HCT116 (cell line): ENCODE results near the gene PHF2. TPM values are rescaled to one million over a fixed set of nuclear protein-coding genes. Genes with fewer than 3 reads are reported as not detected.

Source experiments
- ATAC-seq: fragments of 200-7000 bp; cut with Tn5 transposase; 2 replicates; pipeline ENCODE4 v1.9.1; 2020; ENCODE audit warnings: mild to moderate bottlenecking, moderate library complexity
- BruUV-seq: library from RNA; stranded (reverse); fragments of 400-500 nt; replicated peaks from 2 replicates; lab custom pipeline; 2021; lab: Mats Ljungman, UMichigan
- CTCF ChIA-PET: fragments of 300-600 bp; sonication (Branson Sonifier 250); formaldehyde crosslinking; loops from one replicate; lab custom pipeline; 2021; ENCODE audit warnings: antibody characterized with exemption; lab: Charles Lee
- POLR2A ChIA-PET: fragments of 300-600, 350-600 bp; sonication (Branson Sonifier 250); formaldehyde crosslinking; loops from one replicate; lab custom pipeline; 2021; ENCODE audit warnings: antibody characterized with exemption; lab: Charles Lee
- RAD21 ChIA-PET, 2 experiments: fragments of 300-600 bp; sonication (Branson Sonifier 250); formaldehyde crosslinking; loops; one replicate each; lab custom pipeline; 2023; ENCODE audit warnings: low total read pairs in 2 of 2; ENCODE audit not compliant: uncharacterized antibody in 2 of 2, unreplicated experiment in 2 of 2, low non-redundant PET in 1 of 2; lab: Charles Lee
- DNase-seq: peaks from one replicate; pipeline ENCODE4 v3.0.0-alpha.2; 2010; ENCODE audit warnings: low read depth, low spot score
- H2AFZ ChIP-seq: fragments of 200-600 bp; shearing (Covaris generic), sonication (generic); 2 replicates; pipeline ENCODE4 v1.6.1; 2017; ENCODE audit warnings: low read depth, mixed run types, mixed read lengths, antibody characterized with exemption, low read length; ENCODE audit not compliant: poor library complexity, severe bottlenecking
- H3K27ac ChIP-seq: 2 replicates; pipeline ENCODE4 v1.5.1; 2012; ENCODE audit warnings: low read depth, low read length
- H3K27me3 ChIP-seq: fragments of 200-600 bp; sonication (generic); 2 replicates; pipeline ENCODE4 v1.6.1; 2016; ENCODE audit warnings: mixed run types, low read length, mixed read lengths; ENCODE audit not compliant: insufficient read depth
- H3K36me3 ChIP-seq, 2 experiments: fragments of 200-500 bp in 1 of 2; fragments of 200-600 bp in 1 of 2; sonication (Bioruptor generic) in 1 of 2; sonication (generic) in 1 of 2; 2 replicates each; pipeline versions ENCODE4 v1.5.1 to v1.6.1; 2014 to 2016; ENCODE audit warnings: low read length in 2 of 2, inconsistent platforms in 1 of 2, mixed read lengths in 1 of 2, mixed run types in 1 of 2; ENCODE audit not compliant: insufficient read depth in 2 of 2, control insufficient read depth in 1 of 2
- H3K4me1 ChIP-seq, 2 experiments: fragments of 200-600 bp in 1 of 2; sonication (generic) in 1 of 2; 2 replicates each; pipeline versions ENCODE4 v1.5.1 to v1.6.1; 2012 to 2017; ENCODE audit warnings: low read length in 2 of 2, inconsistent platforms in 1 of 2, mild to moderate bottlenecking in 1 of 2, mixed read lengths in 1 of 2, mixed run types in 1 of 2, moderate library complexity in 1 of 2; ENCODE audit not compliant: insufficient read depth in 2 of 2, control insufficient read depth in 1 of 2
- H3K4me2 ChIP-seq: fragments of 200-600 bp; sonication (generic); 2 replicates; pipeline ENCODE4 v1.6.1; 2017; ENCODE audit warnings: mixed run types, low read length, mixed read lengths
- H3K4me3 ChIP-seq, 2 experiments: fragments of 200-600 bp in 1 of 2; sonication (generic) in 1 of 2; replicated peaks in 1 of 2; 2 replicates each; pipeline ENCODE4 v1.5.1; 2011 to 2016; ENCODE audit warnings: low read length in 2 of 2, control low read depth in 1 of 2, low read depth in 1 of 2, mild to moderate bottlenecking in 1 of 2, mixed read lengths in 1 of 2, mixed run types in 1 of 2
- H3K79me2 ChIP-seq: fragments of 200-600 bp; sonication (generic); 2 replicates; pipeline ENCODE4 v1.6.1; 2017; ENCODE audit warnings: mild to moderate bottlenecking, mixed run types, low read length, moderate library complexity, mixed read lengths; ENCODE audit not compliant: insufficient read depth
- H3K9ac ChIP-seq: fragments of 200-600 bp; sonication (generic); 2 replicates; pipeline ENCODE4 v1.6.1; 2016; ENCODE audit warnings: low read length, mixed read lengths
- H3K9me2 ChIP-seq: fragments of 200-600 bp; sonication (generic), shearing (Covaris generic); 2 replicates; pipeline ENCODE4 v1.6.1; 2017; ENCODE audit warnings: mixed run types, mild to moderate bottlenecking, moderate library complexity; ENCODE audit not compliant: insufficient read depth
- H3K9me3 ChIP-seq, 2 experiments: fragments of 200-500 bp in 1 of 2; fragments of 200-600 bp in 1 of 2; sonication (Bioruptor generic) in 1 of 2; sonication (generic) in 1 of 2; 2 replicates each; pipeline ENCODE4 v1.6.1; 2014 to 2017; ENCODE audit warnings: low read length in 2 of 2, mixed read lengths in 2 of 2, inconsistent platforms in 1 of 2, low read depth in 1 of 2, mild to moderate bottlenecking in 1 of 2, mixed run types in 1 of 2, moderate library complexity in 1 of 2; ENCODE audit not compliant: control insufficient read depth in 1 of 2, insufficient read depth in 1 of 2
- H4K20me1 ChIP-seq: fragments of 200-600 bp; sonication (generic), shearing (Covaris generic); 2 replicates; pipeline ENCODE4 v1.6.1; 2017; ENCODE audit warnings: mixed run types, mild to moderate bottlenecking, moderate library complexity; ENCODE audit not compliant: insufficient read depth
- CEBPB ChIP-seq: IDR thresholded peaks from 2 replicates; pipeline ENCODE4 v1.6.1; 2012; ENCODE audit warnings: low read depth
- EGR1 ChIP-seq: IDR thresholded peaks from 2 replicates; pipeline ENCODE4 v1.6.1; 2012; ENCODE audit warnings: low read depth
- JUND ChIP-seq: IDR thresholded peaks from 2 replicates; pipeline ENCODE4 v1.6.1; 2012
- RAD21 ChIP-seq: IDR thresholded peaks from 2 replicates; pipeline ENCODE4 v1.6.1; 2012; ENCODE audit warnings: low read depth, mild to moderate bottlenecking
- SIN3A ChIP-seq: IDR thresholded peaks from 2 replicates; pipeline ENCODE4 v1.6.1; 2012; ENCODE audit warnings: low read depth
- SP1 ChIP-seq: IDR thresholded peaks from 2 replicates; pipeline ENCODE4 v1.6.1; 2012; ENCODE audit warnings: low read depth
- SRF ChIP-seq: IDR thresholded peaks from 2 replicates; pipeline ENCODE4 v1.6.1; 2012; ENCODE audit warnings: low read depth
- ZFX ChIP-seq: fragments of 450-650 bp; IDR thresholded peaks from 2 replicates; pipeline ENCODE4 v1.6.1; 2017
- intact Hi-C: fragments of 100-400 bp; cut with micrococcal nuclease; formaldehyde crosslinking; loops from 2 replicates; pipeline ENCODE4 v1.10.0; 2022
- total RNA-seq: library from RNA; stranded (reverse); gene quantifications from one replicate; pipeline ENCODE4 v1.2.1, GENCODE V29; 2021; ENCODE audit not compliant: unreplicated experiment
- TF ChIP-seq, protein P1 (sequence below), 3 experiments: fragments of 200-600 bp in 1 of 3; sonication (generic) in 1 of 3; IDR thresholded peaks in 2 of 3; conservative IDR thresholded peaks in 1 of 3; 2 replicates each; pipeline ENCODE4 v1.5.1; 2012 to 2017; ENCODE audit warnings: low read depth in 2 of 3, low read length in 2 of 3, antibody characterized with exemption in 1 of 3, borderline replicate concordance in 1 of 3, control low read depth in 1 of 3, mild to moderate bottlenecking in 1 of 3, mixed read lengths in 1 of 3, mixed run types in 1 of 3, moderate library complexity in 1 of 3; ENCODE audit not compliant: insufficient read depth in 1 of 3
- TF ChIP-seq, protein P2 (sequence below): IDR thresholded peaks from 2 replicates; pipeline ENCODE4 v1.6.1; 2012

The PHF2 gene
- total RNA-seq, 1 experiment from 2014 or later: 20.6 TPM

DNA sequence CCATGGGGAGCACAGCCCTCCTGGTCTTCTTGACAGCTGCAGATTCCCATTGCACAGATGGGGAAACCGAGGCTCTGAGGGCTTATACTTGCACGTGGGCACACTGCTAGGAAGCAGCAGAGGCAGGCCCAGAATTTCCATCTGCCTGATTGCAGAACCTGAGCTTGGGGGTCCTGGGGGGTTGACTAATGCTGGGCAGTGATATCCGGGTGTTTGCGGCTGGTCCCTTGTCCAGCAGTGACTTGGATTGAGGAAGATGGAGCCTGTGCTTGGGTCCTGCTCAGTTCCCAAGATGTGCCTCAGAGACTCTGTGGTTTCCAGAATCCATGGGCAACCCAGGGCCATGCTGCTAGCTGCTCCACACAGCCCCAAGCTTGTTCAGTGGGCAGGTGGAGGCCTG lies 91.2 kb downstream of the PHF2 start:
- Histone ChIP-seq H3K36me3 (no peaks in the 10 kb centered on the region; a peak in 1 of 4 replicates), H2AFZ (no peak overlapping the region), H3K27me3 (no peaks in the 10 kb centered on the region), H3K9ac (no peak overlapping the region), H3K79me2 (no peaks in the 10 kb centered on the region), H3K4me3 (no peak overlapping the region), H3K9me3 (no peaks in the 10 kb centered on the region; a peak in 1 of 4 replicates), H3K4me2 (no peak overlapping the region), H4K20me1 (no peaks in the 10 kb centered on the region), H3K27ac (no peak overlapping the region), H3K4me1 (no peaks in the 10 kb centered on the region), H3K9me2 (no peaks in the 10 kb centered on the region)
- intact Hi-C loops: no loop called here
- no peak for DNase-seq
- ChIA-PET POLR2A (no interaction called here), CTCF (no interaction called here), RAD21 (no interaction called here)
- TF ChIP-seq, protein P1, sequence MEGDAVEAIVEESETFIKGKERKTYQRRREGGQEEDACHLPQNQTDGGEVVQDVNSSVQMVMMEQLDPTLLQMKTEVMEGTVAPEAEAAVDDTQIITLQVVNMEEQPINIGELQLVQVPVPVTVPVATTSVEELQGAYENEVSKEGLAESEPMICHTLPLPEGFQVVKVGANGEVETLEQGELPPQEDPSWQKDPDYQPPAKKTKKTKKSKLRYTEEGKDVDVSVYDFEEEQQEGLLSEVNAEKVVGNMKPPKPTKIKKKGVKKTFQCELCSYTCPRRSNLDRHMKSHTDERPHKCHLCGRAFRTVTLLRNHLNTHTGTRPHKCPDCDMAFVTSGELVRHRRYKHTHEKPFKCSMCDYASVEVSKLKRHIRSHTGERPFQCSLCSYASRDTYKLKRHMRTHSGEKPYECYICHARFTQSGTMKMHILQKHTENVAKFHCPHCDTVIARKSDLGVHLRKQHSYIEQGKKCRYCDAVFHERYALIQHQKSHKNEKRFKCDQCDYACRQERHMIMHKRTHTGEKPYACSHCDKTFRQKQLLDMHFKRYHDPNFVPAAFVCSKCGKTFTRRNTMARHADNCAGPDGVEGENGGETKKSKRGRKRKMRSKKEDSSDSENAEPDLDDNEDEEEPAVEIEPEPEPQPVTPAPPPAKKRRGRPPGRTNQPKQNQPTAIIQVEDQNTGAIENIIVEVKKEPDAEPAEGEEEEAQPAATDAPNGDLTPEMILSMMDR (IDR thresholded peaks at IDR 0.05 in 2 of 3, conservative IDR thresholded peaks at IDR 0.05 in 1 of 3; ENCODE audit: borderline replicate concordance in 1 of 3, insufficient read depth in 1 of 3, low read depth in 2 of 3, low read length in 2 of 3): no peak
- TF ChIP-seq JUND (no peak), SIN3A (no peak)
- TF ChIP-seq, protein P2, sequence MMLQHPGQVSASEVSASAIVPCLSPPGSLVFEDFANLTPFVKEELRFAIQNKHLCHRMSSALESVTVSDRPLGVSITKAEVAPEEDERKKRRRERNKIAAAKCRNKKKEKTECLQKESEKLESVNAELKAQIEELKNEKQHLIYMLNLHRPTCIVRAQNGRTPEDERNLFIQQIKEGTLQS: no peak
- ATAC-seq: no peak
- BruUV-seq: no TSS peak

DNA sequence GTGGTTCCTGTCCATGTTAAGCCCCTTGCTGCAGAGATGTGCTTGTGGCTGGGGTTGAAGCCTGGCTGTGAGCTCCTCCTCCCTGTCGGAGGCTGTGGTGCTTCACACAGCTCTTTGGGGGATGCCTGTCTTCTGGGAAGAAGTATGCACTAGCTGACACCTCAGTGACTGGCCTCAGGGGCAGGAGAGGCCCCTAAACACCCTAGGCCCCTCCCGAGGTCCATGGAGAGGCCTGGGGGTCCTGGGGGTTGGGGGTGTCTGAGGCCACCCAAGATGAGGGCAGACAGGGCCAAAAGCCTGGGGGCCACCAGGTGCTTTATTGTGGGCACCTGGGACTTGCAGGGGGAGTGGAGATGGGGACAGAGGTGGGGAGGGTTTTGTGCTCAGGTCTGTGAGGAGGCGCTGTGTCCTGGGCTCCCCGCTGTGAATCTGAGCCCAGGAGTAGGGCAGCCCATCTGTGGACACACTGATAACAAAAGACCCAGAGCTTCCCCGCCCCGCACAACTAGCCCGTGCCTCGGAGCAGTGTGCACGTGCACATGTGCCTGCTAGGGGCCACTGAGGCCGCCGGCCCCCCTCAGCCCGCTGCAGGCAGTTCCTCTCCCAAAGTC lies 92.0 kb downstream of the PHF2 start:
- DNase-seq (no peak), ATAC-seq (no peak)
- H3K9ac ChIP-seq: no peak overlapping the region
- no peaks in the 10 kb centered on the region; a peak in 1 of 4 replicates for H3K36me3 ChIP-seq
- RAD21 ChIA-PET: no interaction called here
- H3K79me2 ChIP-seq: no peaks in the 10 kb centered on the region
- no peaks in the 10 kb centered on the region for H3K27me3 ChIP-seq
- no peaks in the 10 kb centered on the region for H3K9me2 ChIP-seq
- POLR2A ChIA-PET: no interaction called here
- no peak for TF ChIP-seq RAD21
- TF ChIP-seq, protein P2: no peak
- TF ChIP-seq SIN3A: no peak
- no peak for TF ChIP-seq EGR1
- no peak for TF ChIP-seq SP1
- no peak for TF ChIP-seq ZFX
- no peak for TF ChIP-seq SRF
- TF ChIP-seq CEBPB: no peak
- no peak overlapping the region for H2AFZ ChIP-seq
- H3K9me3 ChIP-seq: no peaks in the 10 kb centered on the region; a peak in 1 of 4 replicates
- intact Hi-C loops: no loop called here
- H3K4me3 ChIP-seq: no peak overlapping the region
- H3K4me1 ChIP-seq: no peaks in the 10 kb centered on the region
- H3K27ac ChIP-seq: no peak overlapping the region
- no peaks in the 10 kb centered on the region for H4K20me1 ChIP-seq
- no peak overlapping the region for H3K4me2 ChIP-seq
- no TSS peak for BruUV-seq
- CTCF ChIA-PET: no interaction called here
